PC-9 (cell line): Measurements from ENCODE around the gene PPP1R17. TPM values are rescaled to one million over a fixed set of nuclear protein-coding genes. Genes with fewer than 3 reads are reported as not detected.

Experiments used
- BruUV-seq: library from RNA; stranded (reverse); fragments of 400-500 nt; replicated peaks from 2 replicates; lab custom pipeline; 2021; lab: Mats Ljungman, UMichigan
- CTCF ChIA-PET: fragments of 300-600 bp; sonication (Branson Sonifier 250); formaldehyde crosslinking; loops from one replicate; lab custom pipeline; 2022; ENCODE audit warnings: antibody characterized with exemption; lab: Charles Lee
- POLR2A ChIA-PET: fragments of 300-600 bp; sonication (Branson Sonifier 250); formaldehyde crosslinking; loops from one replicate; lab custom pipeline; 2022; ENCODE audit warnings: antibody characterized with exemption; ENCODE audit not compliant: unreplicated experiment; lab: Charles Lee
- DNase-seq, 2 experiments: peaks; one replicate each; pipeline versions ENCODE4 v3.0.0 to v3.0.0-alpha.2; 2015 to 2022; ENCODE audit warnings: mixed read lengths in 1 of 2
- H2AFZ ChIP-seq: fragments of 200-600 bp; sonication (generic); 2 replicates; pipeline ENCODE4 v1.8.1; 2017; ENCODE audit warnings: antibody characterized with exemption
- H3F3A ChIP-seq: fragments of 200-600 bp; sonication (generic); 2 replicates; pipeline ENCODE4 v1.8.1; 2017; ENCODE audit warnings: antibody characterized with exemption, mild to moderate bottlenecking, low read depth; ENCODE audit not compliant: insufficient read depth
- H3K27ac ChIP-seq: fragments of 200-600 bp; sonication (generic); 2 replicates; pipeline ENCODE4 v1.6.1; 2016; ENCODE audit warnings: mixed run types
- H3K27me3 ChIP-seq: fragments of 200-600 bp; sonication (generic); 2 replicates; pipeline ENCODE4 v1.6.1; 2016; ENCODE audit warnings: low read depth, mixed run types; ENCODE audit not compliant: insufficient read depth
- H3K36me3 ChIP-seq: fragments of 200-600 bp; sonication (generic); 2 replicates; pipeline ENCODE4 v1.6.1; 2016; ENCODE audit warnings: low read depth, mixed run types
- H3K4me1 ChIP-seq: fragments of 200-600 bp; sonication (generic); replicated peaks from 2 replicates; pipeline ENCODE4 v1.6.1; 2016; ENCODE audit warnings: mixed run types; ENCODE audit not compliant: insufficient read depth
- H3K4me2 ChIP-seq: fragments of 200-600 bp; sonication (generic); 2 replicates; pipeline ENCODE4 v1.6.1; 2017; ENCODE audit warnings: mixed run types
- H3K4me3 ChIP-seq: fragments of 200-600 bp; sonication (generic); 2 replicates; pipeline ENCODE4 v1.6.1; 2016; ENCODE audit warnings: mixed run types
- H3K79me2 ChIP-seq: fragments of 200-600 bp; sonication (generic); 2 replicates; pipeline ENCODE4 v1.6.1; 2017; ENCODE audit warnings: low read depth, mixed run types
- H3K9me2 ChIP-seq: fragments of 200-600 bp; sonication (generic); 2 replicates; pipeline ENCODE4 v1.8.1; 2017; ENCODE audit warnings: mild to moderate bottlenecking; ENCODE audit not compliant: insufficient read depth
- H3K9me3 ChIP-seq: fragments of 200-600 bp; sonication (generic); 2 replicates; pipeline ENCODE4 v1.8.1; 2016; ENCODE audit warnings: low read depth; ENCODE audit not compliant: insufficient read depth
- H4K20me1 ChIP-seq: fragments of 200-600 bp; sonication (generic); 2 replicates; pipeline ENCODE4 v1.8.1; 2017; ENCODE audit not compliant: insufficient read depth
- EZH2 ChIP-seq: fragments of 200-600 bp; sonication (generic); IDR thresholded peaks from 2 replicates; pipeline ENCODE4 v1.8.0; 2017; ENCODE audit warnings: antibody characterized with exemption, low read depth
- intact Hi-C: fragments of 100-400 bp; cut with micrococcal nuclease; formaldehyde crosslinking; loops from one replicate; pipeline ENCODE4 v1.10.0; 2022; ENCODE audit not compliant: unreplicated experiment
- total RNA-seq: library from RNA; stranded (reverse); gene quantifications from 2 replicates; pipeline ENCODE4 v1.2.3, GENCODE V29; 2021
- TF ChIP-seq, protein P1 (sequence below): fragments of 200-600 bp; sonication (generic); conservative IDR thresholded peaks from 2 replicates; pipeline ENCODE4 v1.6.1; 2017; ENCODE audit warnings: mixed run types, antibody characterized with exemption, mild to moderate bottlenecking, moderate library complexity

The PPP1R17 gene
- total RNA-seq, 1 experiment from 2014 or later, result not detected

- H2AFZ ChIP-seq, result no peak overlapping the region
- H3K4me1 ChIP-seq, result no peaks in the 10 kb centered on the region
- no TSS peak for BruUV-seq
- H3K4me3 ChIP-seq, result no peak overlapping the region
- H3K9me2 ChIP-seq, result no peaks in the 10 kb centered on the region
- no peak overlapping the region for H3K27ac ChIP-seq
- H3F3A ChIP-seq, result no peaks in the 10 kb centered on the region
- intact Hi-C loops, result no loop called here
- POLR2A ChIA-PET, result no interaction called here
- H3K4me2 ChIP-seq, result no peak overlapping the region
- DNase-seq, result peak in 1 of 2 experiments; percentile 19
- no peaks in the 10 kb centered on the region for H3K36me3 ChIP-seq
- CTCF ChIA-PET, result interaction anchor here (0.7 kb wide), 1 partner anchor 23 kb away, joined by 9 read pairs; no protein-coding TSS in a partner anchor
- no peaks in the 10 kb centered on the region for H4K20me1 ChIP-seq
- TF ChIP-seq, protein P1, sequence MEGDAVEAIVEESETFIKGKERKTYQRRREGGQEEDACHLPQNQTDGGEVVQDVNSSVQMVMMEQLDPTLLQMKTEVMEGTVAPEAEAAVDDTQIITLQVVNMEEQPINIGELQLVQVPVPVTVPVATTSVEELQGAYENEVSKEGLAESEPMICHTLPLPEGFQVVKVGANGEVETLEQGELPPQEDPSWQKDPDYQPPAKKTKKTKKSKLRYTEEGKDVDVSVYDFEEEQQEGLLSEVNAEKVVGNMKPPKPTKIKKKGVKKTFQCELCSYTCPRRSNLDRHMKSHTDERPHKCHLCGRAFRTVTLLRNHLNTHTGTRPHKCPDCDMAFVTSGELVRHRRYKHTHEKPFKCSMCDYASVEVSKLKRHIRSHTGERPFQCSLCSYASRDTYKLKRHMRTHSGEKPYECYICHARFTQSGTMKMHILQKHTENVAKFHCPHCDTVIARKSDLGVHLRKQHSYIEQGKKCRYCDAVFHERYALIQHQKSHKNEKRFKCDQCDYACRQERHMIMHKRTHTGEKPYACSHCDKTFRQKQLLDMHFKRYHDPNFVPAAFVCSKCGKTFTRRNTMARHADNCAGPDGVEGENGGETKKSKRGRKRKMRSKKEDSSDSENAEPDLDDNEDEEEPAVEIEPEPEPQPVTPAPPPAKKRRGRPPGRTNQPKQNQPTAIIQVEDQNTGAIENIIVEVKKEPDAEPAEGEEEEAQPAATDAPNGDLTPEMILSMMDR, result no peak
- TF ChIP-seq EZH2, result no peak
- H3K9me3 ChIP-seq, result no peaks in the 10 kb centered on the region
- peaks cover 28% of the 10 kb centered on the region; the same call in 1 of the 2 replicates for H3K27me3 ChIP-seq
- no peaks in the 10 kb centered on the region for H3K79me2 ChIP-seq
Observed at GRCh38 chr7:31720366-31720765, 33.4 kb downstream of the PPP1R17 start.

DNA sequence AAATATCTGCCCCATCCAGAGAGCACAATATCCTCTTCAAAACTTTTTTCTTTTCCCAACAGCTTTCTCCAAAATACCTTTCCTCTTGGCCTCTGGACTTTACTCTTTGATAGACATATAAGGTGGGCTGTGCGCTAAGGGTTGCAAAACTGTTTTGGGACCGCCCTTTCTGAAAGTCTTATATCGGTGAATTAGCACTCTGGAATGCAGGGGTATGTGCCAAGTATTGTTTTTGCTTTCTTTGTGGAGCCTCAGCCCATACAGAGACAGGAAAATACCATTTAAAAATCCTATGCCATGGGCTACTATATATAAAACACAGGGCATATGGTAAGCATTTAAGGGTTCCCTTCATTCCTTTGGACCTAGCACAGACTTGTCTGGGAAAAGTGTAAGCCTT is 37.7 kb downstream of the PPP1R17 start:
- CTCF ChIA-PET, result no interaction called here
- intact Hi-C loops, result no loop called here
- H2AFZ ChIP-seq, result no peak overlapping the region

DNA sequence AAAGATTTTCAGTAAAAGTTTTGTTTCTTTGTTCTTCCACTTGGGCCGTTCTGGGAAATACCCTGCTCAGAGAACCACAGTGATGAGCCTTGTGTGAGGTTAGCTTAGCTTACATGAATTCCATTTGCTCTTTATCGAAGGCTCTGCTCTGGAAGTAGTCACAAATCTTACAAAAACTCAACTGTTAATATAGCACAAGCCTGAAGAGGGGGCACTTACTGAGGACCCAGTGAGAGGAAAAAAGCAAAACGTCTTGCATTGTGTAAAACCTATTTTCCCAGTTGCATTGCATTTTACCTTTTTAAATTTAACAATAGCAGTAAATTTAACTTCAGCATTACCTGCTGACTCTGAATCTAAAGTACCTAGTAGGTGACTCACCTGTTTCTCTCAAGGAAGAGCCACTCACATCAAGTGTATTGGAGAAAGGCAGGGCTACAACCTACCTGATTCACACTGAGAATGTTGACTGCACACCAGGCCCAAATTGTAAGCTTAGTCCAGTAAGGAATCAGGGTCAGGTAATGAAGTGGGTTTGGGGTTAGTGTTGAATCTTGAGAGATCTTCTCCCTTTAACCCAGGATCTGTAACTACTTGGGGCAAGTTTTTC is 42.3 kb downstream of the PPP1R17 start:
- TF ChIP-seq EZH2, result no peak
- TF ChIP-seq, protein P1, result no peak; the same call in 1 of the 2 replicates
- no peak overlapping the region for H3K27ac ChIP-seq
- no peaks in the 10 kb centered on the region for H3F3A ChIP-seq
- no TSS peak for BruUV-seq
- DNase-seq, result peak in 1 of 2 experiments; percentile 32
- no peaks in the 10 kb centered on the region for H4K20me1 ChIP-seq
- intact Hi-C loops, result no loop called here
- no peak overlapping the region for H2AFZ ChIP-seq
- no peaks in the 10 kb centered on the region for H3K36me3 ChIP-seq
- no peaks in the 10 kb centered on the region for H3K9me3 ChIP-seq
- H3K27me3 ChIP-seq, result peaks cover 48% of the 10 kb centered on the region
- no peaks in the 10 kb centered on the region for H3K79me2 ChIP-seq
- no peak overlapping the region for H3K4me3 ChIP-seq
- no peaks in the 10 kb centered on the region for H3K9me2 ChIP-seq
- POLR2A ChIA-PET, result no interaction called here
- H3K4me2 ChIP-seq, result no peak overlapping the region
- CTCF ChIA-PET, result no interaction called here
- no peaks in the 10 kb centered on the region for H3K4me1 ChIP-seq

More for the DNA sequence above, 37.7 kb downstream of the PPP1R17 start:
- TF ChIP-seq EZH2, result no peak
- TF ChIP-seq, protein P1, result no peak
- Histone ChIP-seq H3K4me1 (no peaks in the 10 kb centered on the region), H4K20me1 (no peaks in the 10 kb centered on the region), H3K4me3 (no peak overlapping the region), H3K79me2 (no peaks in the 10 kb centered on the region), H3K4me2 (no peak overlapping the region), H3K27ac (no peak overlapping the region), H3F3A (no peaks in the 10 kb centered on the region), H3K9me3 (no peaks in the 10 kb centered on the region), H3K9me2 (no peaks in the 10 kb centered on the region), H3K27me3 (peaks cover 24% of the 10 kb centered on the region; the same call in 1 of the 2 replicates), H3K36me3 (no peaks in the 10 kb centered on the region)
- POLR2A ChIA-PET, result no interaction called here
- BruUV-seq, result no TSS peak
- DNase-seq, result peak in 1 of 2 experiments; percentile 28
